Activated T-cell treated with anti-CD3 and anti-CD28 coated beads for 24 hours (primary cell): ENCODE measurements around the gene TMEM132D.
"Not testable (repeated sequence)": the region's sequence is repeated elsewhere in the genome, so short reads cannot be mapped to it uniquely, and the experiment has no call there.

ENCODE experiments used
- DNase-seq: peaks from one replicate; pipeline ENCODE4 v3.0.0-alpha.2; 2020; ENCODE audit warnings: low read depth

TMEM132D gene

GRCh38 chr12:129588142-129588541, 315.7 kb downstream of the TMEM132D start:
- DNase-seq: no peak

GRCh38 chr12:129585296-129585695, 318.5 kb downstream of the TMEM132D start:
- no peak for DNase-seq

GRCh38 chr12:129579879-129580278, 323.9 kb downstream of the TMEM132D start:
- no peak for DNase-seq

GRCh38 chr12:129571901-129572494, 331.8 kb downstream of the TMEM132D start:
- DNase-seq: no peak

- no peak for DNase-seq
Observed at GRCh38 chr12:129570796-129571400, 332.9 kb downstream of the TMEM132D start.

DNA sequence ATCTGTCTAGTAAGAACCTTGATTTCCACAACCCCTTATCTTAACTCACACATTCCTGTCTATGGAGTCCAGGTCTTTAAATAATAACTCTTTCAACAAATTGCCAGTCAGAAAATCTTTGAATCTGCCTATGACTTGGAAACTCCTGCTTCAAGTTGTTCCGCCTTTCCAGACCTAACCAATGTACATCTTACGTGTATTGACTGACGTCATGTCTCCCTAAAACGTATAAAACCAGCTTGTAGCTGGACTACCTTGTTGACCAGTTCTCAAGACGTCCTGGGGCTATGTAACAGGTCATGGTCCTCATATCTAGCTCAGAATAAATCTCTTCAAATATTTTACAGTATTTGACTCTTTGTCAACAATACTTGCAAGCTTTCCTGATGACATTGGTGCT, 337.0 kb downstream of the TMEM132D start:
- DNase-seq: no peak

GRCh38 chr12:129564768-129565167, 339.1 kb downstream of the TMEM132D start:
- DNase-seq: no peak

DNA sequence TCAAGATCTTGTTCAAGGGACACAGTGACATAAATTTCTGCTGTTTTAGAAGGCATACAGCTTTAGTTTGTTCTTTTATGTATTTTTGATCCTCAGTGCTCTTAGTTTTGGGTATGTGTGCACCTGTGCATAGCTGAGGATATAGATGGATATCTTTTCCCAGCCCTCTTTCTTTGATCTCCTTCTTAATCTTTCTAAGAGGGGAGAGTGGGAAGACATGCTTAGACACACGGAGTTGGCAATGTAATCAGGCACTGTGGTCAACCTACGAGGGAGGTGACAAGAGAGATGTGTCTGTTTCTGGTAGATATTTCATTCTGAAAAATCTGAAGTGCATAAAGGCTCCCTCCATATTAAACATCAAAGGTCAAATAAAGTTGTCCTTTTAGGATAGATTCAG, 340.6 kb downstream of the TMEM132D start:
- no peak for DNase-seq

DNA sequence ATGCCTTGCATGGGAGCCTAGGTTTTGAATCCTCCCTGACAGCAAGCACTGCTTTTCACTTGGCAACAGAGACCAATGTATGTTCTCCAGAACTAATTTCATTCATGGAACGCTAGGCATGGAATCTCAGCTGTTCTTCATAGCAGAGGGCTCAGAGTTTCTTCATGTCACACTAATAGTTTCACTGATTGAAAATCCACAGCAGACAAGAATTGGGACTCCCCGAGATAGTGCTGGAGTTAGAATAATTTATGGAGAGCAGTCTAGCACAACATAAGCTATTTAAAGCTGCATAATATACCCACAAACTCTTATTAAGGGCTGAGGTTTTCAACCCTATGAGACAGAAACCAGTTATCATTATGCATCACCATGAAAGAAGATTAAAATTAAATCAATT, 342.5 kb downstream of the TMEM132D start:
- DNase-seq: no peak

GRCh38 chr12:129559776-129560175, 344.0 kb downstream of the TMEM132D start:
- DNase-seq: no peak

- no peak for DNase-seq
Observed at GRCh38 chr12:129558036-129558435, 345.8 kb downstream of the TMEM132D start.

DNA sequence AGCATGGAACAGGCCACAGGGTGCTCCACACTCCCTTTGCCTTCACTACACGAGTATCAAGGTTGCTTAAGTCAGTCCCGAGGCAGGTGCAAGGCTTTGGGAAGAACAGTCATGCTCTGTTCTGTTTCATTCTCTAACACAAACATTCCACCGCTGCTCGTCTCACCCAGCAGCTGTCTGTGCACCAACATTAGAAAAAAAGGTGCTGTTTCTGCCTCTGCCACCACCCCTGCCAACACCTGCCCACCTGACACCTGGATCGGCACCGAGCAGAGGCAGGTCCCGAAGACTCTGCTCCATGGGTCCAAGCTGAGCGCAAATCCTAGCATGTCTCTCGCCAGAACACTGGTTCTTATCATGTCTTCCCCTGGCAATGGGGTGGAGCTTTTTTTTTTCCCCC, 347.7 kb downstream of the TMEM132D start:
- no peak for DNase-seq

GRCh38 chr12:129552996-129553750, 350.7 kb downstream of the TMEM132D start:
- DNase-seq: no peak

- DNase-seq: no peak
Observed at GRCh38 chr12:129551441-129551840, 352.4 kb downstream of the TMEM132D start.

- no peak for DNase-seq
Observed at GRCh38 chr12:129550353-129550752, 353.5 kb downstream of the TMEM132D start.

- DNase-seq: no peak
Observed at GRCh38 chr12:129549656-129550055, 354.2 kb downstream of the TMEM132D start.

DNA sequence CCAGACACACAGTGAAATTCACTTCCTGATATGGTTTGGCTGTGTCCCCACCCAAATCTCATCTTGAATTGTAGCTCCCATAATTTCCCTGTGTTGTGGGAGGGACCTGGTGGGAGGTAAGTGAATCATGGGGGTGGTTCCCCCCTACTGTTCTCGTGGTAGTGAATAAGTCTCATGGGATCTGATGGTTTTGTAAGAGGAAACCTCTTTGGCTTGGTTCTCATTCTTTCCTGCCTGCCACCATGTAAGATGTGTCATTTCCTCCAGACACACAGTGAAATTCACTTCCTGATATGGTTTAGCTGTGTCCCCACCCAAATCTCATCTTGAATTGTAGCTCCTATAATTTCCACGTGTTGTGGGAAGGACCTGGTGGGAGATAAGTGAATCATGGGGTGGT, 354.8 kb downstream of the TMEM132D start:
- not testable (repeated sequence) for DNase-seq

DNA sequence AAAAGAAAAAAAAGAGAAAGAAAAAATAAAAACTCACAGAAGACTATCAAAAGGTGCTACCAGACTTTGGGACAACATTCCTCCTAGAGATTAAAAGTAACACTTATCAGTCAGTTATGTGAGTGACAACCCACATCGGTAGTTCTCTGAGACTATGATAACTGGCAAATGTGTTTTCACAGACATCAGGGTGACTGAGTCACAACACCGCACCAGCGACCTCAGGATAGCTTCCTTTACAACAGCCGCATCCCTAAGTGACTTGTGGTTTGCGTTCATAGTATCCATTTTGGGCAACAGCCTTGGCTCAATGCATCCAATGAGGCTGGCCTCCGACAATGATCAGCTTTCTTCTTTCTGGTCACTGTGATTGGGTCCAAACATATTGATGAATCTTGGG, 359.1 kb downstream of the TMEM132D start:
- DNase-seq: no peak

GRCh38 chr12:129540954-129541353, 362.9 kb downstream of the TMEM132D start:
- no peak for DNase-seq

- no peak for DNase-seq
Observed at GRCh38 chr12:129540249-129540648, 363.6 kb downstream of the TMEM132D start.

DNA sequence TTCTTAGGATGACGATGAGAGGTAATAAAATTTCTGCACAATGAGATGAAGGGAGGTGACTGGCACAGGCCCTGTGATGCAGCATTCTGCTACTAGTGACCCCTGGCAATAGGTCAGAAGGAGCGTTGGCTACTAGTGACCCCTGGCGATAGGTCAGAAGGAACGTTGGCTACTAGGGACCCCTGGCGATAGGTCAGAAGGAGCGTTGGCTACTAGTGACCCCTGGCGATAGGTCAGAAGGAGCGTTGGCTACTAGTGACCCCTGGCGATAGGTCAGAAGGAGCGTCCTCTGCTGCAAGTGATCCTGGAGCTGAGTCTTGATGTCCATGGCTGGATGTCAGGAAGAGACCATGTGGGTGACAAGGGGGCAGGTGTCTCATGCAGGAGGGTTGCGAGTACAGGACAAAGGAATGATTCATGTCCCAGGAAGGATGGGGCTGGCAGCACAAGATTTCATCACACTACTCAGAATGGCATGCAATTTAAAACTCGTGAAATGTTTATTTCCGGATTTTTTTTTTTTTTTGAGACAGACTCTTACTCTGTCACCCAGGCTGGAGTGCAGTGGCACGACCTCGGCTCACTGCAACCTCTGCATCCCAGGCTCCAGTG, 365.0 kb downstream of the TMEM132D start:
- not testable (repeated sequence) for DNase-seq

DNA sequence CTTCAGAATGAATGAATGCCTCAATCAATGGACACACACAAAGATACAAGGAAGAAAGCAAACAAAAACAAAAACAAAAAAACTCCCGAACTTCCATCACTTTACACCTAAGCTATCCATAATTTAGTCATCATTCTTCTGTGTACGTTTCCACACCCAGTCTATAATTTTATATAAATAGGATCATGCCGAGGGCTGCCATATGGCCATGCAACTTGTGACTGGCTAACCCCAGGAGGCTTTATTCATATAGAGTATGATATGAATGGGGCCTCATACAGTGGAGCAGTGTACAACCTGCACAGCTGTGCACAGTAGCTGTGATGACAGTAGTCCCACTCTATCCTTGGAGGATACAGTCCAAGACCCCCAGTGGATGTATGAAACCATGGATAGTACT, 365.7 kb downstream of the TMEM132D start:
- DNase-seq: no peak
